Measurements from ENCODE around the gene TRIM28. TPM values are rescaled to one million over a fixed set of nuclear protein-coding genes. Genes with fewer than 3 reads are reported as not detected.

TRIM28 gene
- total and polyA plus RNA-seq, 9 of the 15 experiments (the other 6 are each of a cell fraction or from before 2014, with no cell fraction given) = 12.1 to 797 (median 490) TPM

GRCh38 chr19:58572818-58573657 is 29.2 kb downstream of the TRIM28 start, which contains the start of gene MZF1 (continued):
- no peak for TF ChIP-seq POLR2H (tag; IDR thresholded peaks at IDR 0.05; ENCODE audit: low read depth)
- 0 out of 2 replicates have a peak, but pooled peaks have one; percentile 68 for TF ChIP-seq HMGXB4 (CRISPR knock-in tag; IDR thresholded peaks at IDR 0.05)
- TF ChIP-seq USF2 (CRISPR knock-in tag; IDR thresholded peaks at IDR 0.05) = no peak
- no peak for TF ChIP-seq ZNF232 (CRISPR knock-in tag; IDR thresholded peaks at IDR 0.05)
- TF ChIP-seq ZNF398 (CRISPR knock-in tag; IDR thresholded peaks at IDR 0.05) = no peak
- TF ChIP-seq CEBPB (tag; IDR thresholded peaks at IDR 0.05) = no peak
- no peak for TF ChIP-seq NFIX (CRISPR knock-in tag; IDR thresholded peaks at IDR 0.05; ENCODE audit: low read depth)
- TF ChIP-seq TAF7 (tag; IDR thresholded peaks at IDR 0.05) = peak; percentile 89
- TF ChIP-seq ZNF280B (CRISPR knock-in tag; IDR thresholded peaks at IDR 0.05) = no peak
- 0 out of 2 replicates have a peak, but pooled peaks have one; percentile 37 for TF ChIP-seq ZC3H8 (IDR thresholded peaks at IDR 0.05)
- TF ChIP-seq ELK1 (CRISPR knock-in tag; IDR thresholded peaks at IDR 0.05) = no peak
- no peak for TF ChIP-seq ZNF695 (CRISPR knock-in tag; IDR thresholded peaks at IDR 0.05)
- TF ChIP-seq RBM17 (IDR thresholded peaks at IDR 0.05; ENCODE audit: borderline replicate concordance, low read depth, low read length) = no peak
- peak; percentile 90 for TF ChIP-seq ZBTB26 (CRISPR knock-in tag; IDR thresholded peaks at IDR 0.05)
- TF ChIP-seq U2AF2 (optimal IDR thresholded peaks at IDR 0.05; ENCODE audit: low read depth, low read length) = no peak
- no peak; the same call in 1 of the 2 replicates for TF ChIP-seq ERF (CRISPR knock-in tag; IDR thresholded peaks at IDR 0.05)
- peak; percentile 85 for TF ChIP-seq GMEB1 (CRISPR knock-in tag; IDR thresholded peaks at IDR 0.05)

Measured in K562 (cell line).